Neural progenitor cell (in vitro differentiated cells): ENCODE data around the gene KPNA6. TPM values are rescaled to one million over a fixed set of nuclear protein-coding genes. Genes with fewer than 3 reads are reported as not detected.

ENCODE experiments used
- DNase-seq: peaks from one replicate; pipeline ENCODE4 v3.0.0-alpha.2; 2016; ENCODE audit warnings: low spot score
- H2AFZ ChIP-seq: fragments of 200-600 bp; sonication (generic); replicated peaks from 2 replicates; pipeline ENCODE4 v1.6.1; 2016; ENCODE audit warnings: antibody characterized with exemption
- H3F3A ChIP-seq: fragments of 200-600 bp; sonication (generic); 2 replicates; pipeline ENCODE4 v1.6.1; 2016; ENCODE audit warnings: antibody characterized with exemption, low read depth
- H3K27ac ChIP-seq: fragments of 200-600 bp; sonication (generic); 2 replicates; pipeline ENCODE4 v1.5.1; 2016; ENCODE audit warnings: mild to moderate bottlenecking
- H3K27me3 ChIP-seq: fragments of 200-600 bp; sonication (generic); 2 replicates; pipeline ENCODE4 v1.6.1; 2016; ENCODE audit warnings: mild to moderate bottlenecking, moderate library complexity
- H3K36me3 ChIP-seq: fragments of 200-600 bp; sonication (generic); 2 replicates; pipeline ENCODE4 v1.5.1; 2016
- H3K4me1 ChIP-seq: fragments of 200-600 bp; sonication (generic); 2 replicates; pipeline ENCODE4 v1.6.1; 2016; ENCODE audit warnings: mixed run types
- H3K4me2 ChIP-seq: fragments of 200-600 bp; sonication (generic); 2 replicates; pipeline ENCODE4 v1.6.1; 2016
- H3K4me3 ChIP-seq: fragments of 200-600 bp; sonication (generic); 2 replicates; pipeline ENCODE4 v1.5.1; 2016
- H3K79me2 ChIP-seq: fragments of 200-600 bp; sonication (generic); 2 replicates; pipeline ENCODE4 v1.6.1; 2016; ENCODE audit warnings: low read depth
- H3K9ac ChIP-seq: fragments of 200-600 bp; sonication (generic); 2 replicates; pipeline ENCODE4 v1.6.1; 2016
- H3K9me3 ChIP-seq: fragments of 200-600 bp; sonication (generic); 2 replicates; pipeline ENCODE4 v1.5.1; 2016; ENCODE audit warnings: low read depth
- H4K20me1 ChIP-seq: fragments of 200-600 bp; sonication (generic); 2 replicates; pipeline ENCODE4 v1.6.1; 2016; ENCODE audit warnings: low read depth
- H3K27ac Mint-ChIP-seq: 3 replicates; pipeline ENCODE4 v1.8.0; 2021; ENCODE audit warnings: mixed read lengths
- H3K27me3 Mint-ChIP-seq: 2 replicates; pipeline ENCODE4 v1.8.0; 2022; ENCODE audit warnings: low read depth, mild to moderate bottlenecking, inconsistent platforms, moderate library complexity, mixed read lengths; ENCODE audit not compliant: insufficient read depth
- H3K36me3 Mint-ChIP-seq: 3 replicates; pipeline ENCODE4 v1.8.0; 2021; ENCODE audit warnings: mixed read lengths
- H3K4me1 Mint-ChIP-seq: 3 replicates; pipeline ENCODE4 v1.8.0; 2021; ENCODE audit warnings: mixed read lengths
- H3K4me3 Mint-ChIP-seq: 3 replicates; pipeline ENCODE4 v1.8.0; 2021; ENCODE audit warnings: mild to moderate bottlenecking, moderate library complexity, mixed read lengths
- H3K9me3 Mint-ChIP-seq: 3 replicates; pipeline ENCODE4 v1.8.0; 2020; ENCODE audit warnings: mixed read lengths
- EZH2 ChIP-seq: fragments of 200-600 bp; sonication (generic); IDR thresholded peaks from 2 replicates; pipeline ENCODE4 v1.6.1; 2017; ENCODE audit warnings: antibody characterized with exemption, mild to moderate bottlenecking, moderate library complexity
- EZH2phosphoT487 ChIP-seq: fragments of 200-600 bp; sonication (generic); IDR thresholded peaks from 2 replicates; pipeline ENCODE4 v1.6.1; 2017; ENCODE audit warnings: antibody characterized with exemption
- total RNA-seq: library from RNA; depleted of rRNA; stranded (reverse); fragments of >200 nt; gene quantifications from 2 replicates; pipeline ENCODE4 v1.2.3, GENCODE V29; 2015; ENCODE audit warnings: low replicate concordance
- TF ChIP-seq, protein P1 (sequence below): fragments of 200-600 bp; sonication (generic); IDR thresholded peaks from 2 replicates; pipeline ENCODE4 v1.5.1; 2017; ENCODE audit warnings: antibody characterized with exemption, mild to moderate bottlenecking

The KPNA6 gene
- total RNA-seq, 1 donor from 2014 or later: 69.3 TPM

DNA sequence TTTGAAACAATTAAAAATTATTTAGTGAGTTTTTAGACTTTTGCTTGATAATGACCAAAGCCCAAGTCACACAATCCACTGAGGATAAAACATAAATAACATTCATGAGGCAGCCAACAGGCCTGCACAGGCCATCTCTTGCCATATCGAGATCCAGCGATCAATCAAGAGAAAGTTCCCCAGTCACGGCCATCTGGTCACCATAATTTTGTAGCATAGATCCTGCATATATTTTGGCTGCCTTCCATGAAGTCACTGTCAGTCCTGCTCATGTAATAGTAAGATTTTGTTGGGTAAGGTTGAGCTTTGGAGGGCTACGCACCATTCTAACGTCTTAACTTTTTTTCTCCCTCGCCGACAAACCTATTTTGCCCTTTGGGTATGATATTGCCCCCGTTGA is 17.5 kb downstream of the KPNA6 start:
- Histone ChIP-seq H3K9ac (no peak overlapping the region), H3K79me2 (peaks cover 100% of the 10 kb centered on the region), H3K4me3 (no peak overlapping the region), H3K27me3 (no peaks in the 10 kb centered on the region), H3K36me3 (no peaks in the 10 kb centered on the region), H3K27ac (no peak overlapping the region), H2AFZ (no peak overlapping the region), H3K4me2 (no peak overlapping the region), H3F3A (peaks cover 18% of the 10 kb centered on the region), H3K4me1 (peaks cover 23% of the 10 kb centered on the region), H4K20me1 (peaks cover 38% of the 10 kb centered on the region), H3K9me3 (no peaks in the 10 kb centered on the region)
- Mint-ChIP-seq H3K4me1 (peaks cover 18% of the 10 kb centered on the region), H3K4me3 (no peak overlapping the region), H3K27me3 (no peaks in the 10 kb centered on the region), H3K27ac (no peak overlapping the region), H3K36me3 (peaks cover 4% of the 10 kb centered on the region), H3K9me3 (no peaks in the 10 kb centered on the region)
- no peak for DNase-seq
- no peak for TF ChIP-seq EZH2phosphoT487
- TF ChIP-seq, protein P1, sequence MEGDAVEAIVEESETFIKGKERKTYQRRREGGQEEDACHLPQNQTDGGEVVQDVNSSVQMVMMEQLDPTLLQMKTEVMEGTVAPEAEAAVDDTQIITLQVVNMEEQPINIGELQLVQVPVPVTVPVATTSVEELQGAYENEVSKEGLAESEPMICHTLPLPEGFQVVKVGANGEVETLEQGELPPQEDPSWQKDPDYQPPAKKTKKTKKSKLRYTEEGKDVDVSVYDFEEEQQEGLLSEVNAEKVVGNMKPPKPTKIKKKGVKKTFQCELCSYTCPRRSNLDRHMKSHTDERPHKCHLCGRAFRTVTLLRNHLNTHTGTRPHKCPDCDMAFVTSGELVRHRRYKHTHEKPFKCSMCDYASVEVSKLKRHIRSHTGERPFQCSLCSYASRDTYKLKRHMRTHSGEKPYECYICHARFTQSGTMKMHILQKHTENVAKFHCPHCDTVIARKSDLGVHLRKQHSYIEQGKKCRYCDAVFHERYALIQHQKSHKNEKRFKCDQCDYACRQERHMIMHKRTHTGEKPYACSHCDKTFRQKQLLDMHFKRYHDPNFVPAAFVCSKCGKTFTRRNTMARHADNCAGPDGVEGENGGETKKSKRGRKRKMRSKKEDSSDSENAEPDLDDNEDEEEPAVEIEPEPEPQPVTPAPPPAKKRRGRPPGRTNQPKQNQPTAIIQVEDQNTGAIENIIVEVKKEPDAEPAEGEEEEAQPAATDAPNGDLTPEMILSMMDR: no peak
- TF ChIP-seq EZH2: no peak

DNA sequence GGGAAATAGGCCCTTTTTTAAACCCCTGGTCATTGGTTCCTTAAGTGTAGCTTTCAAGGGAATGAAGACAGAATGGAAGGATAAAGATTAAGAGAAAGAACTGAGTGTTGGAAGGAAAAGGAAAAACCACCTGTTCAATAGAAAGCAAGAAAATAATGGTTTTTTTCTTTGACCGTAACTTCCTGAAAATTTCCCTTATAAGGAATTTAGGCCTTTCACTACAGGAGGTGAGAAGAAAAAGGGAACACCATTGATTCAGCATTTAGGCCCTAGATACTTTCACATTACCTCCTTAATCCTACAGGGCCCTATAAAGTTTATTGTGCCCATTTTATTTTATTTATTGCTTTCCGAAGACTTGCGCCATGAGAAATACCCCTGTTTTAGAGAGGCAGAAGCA is 18.9 kb downstream of the KPNA6 start:
- no peak overlapping the region for H2AFZ ChIP-seq
- no peaks in the 10 kb centered on the region for H3K9me3 ChIP-seq
- peaks cover 100% of the 10 kb centered on the region for H3K79me2 ChIP-seq
- no peaks in the 10 kb centered on the region for H3K27me3 ChIP-seq
- peaks cover 23% of the 10 kb centered on the region for H3K4me1 ChIP-seq
- no peak overlapping the region for H3K9ac ChIP-seq
- no peak overlapping the region for H3K27ac Mint-ChIP-seq
- H3K4me3 Mint-ChIP-seq: no peak overlapping the region
- DNase-seq: no peak
- no peak overlapping the region for H3K4me3 ChIP-seq
- no peaks in the 10 kb centered on the region for H3K36me3 ChIP-seq
- no peaks in the 10 kb centered on the region for H3K9me3 Mint-ChIP-seq
- H3K27ac ChIP-seq: peak overlapping the region; percentile 60
- no peak for TF ChIP-seq EZH2phosphoT487
- no peak for TF ChIP-seq EZH2
- TF ChIP-seq, protein P1: no peak
- peaks cover 18% of the 10 kb centered on the region for H3F3A ChIP-seq
- H4K20me1 ChIP-seq: peaks cover 27% of the 10 kb centered on the region
- peak overlapping the region; percentile 44 for H3K4me2 ChIP-seq
- no peaks in the 10 kb centered on the region for H3K36me3 Mint-ChIP-seq
- no peaks in the 10 kb centered on the region for H3K27me3 Mint-ChIP-seq
- peaks cover 15% of the 10 kb centered on the region for H3K4me1 Mint-ChIP-seq

- H3K79me2 ChIP-seq: peaks cover 100% of the 10 kb centered on the region
- peak overlapping the region; percentile 60 for H3K27ac ChIP-seq
Observed at GRCh38 chr1:32127409-32128198, 19.7 kb downstream of the KPNA6 start.

More at GRCh38 chr1:32127409-32128198, 19.7 kb downstream of the KPNA6 start:
- no peak for DNase-seq
- H3K36me3 ChIP-seq: no peaks in the 10 kb centered on the region
- H3K9ac ChIP-seq: no peak overlapping the region
- H3K4me1 ChIP-seq: peaks cover 23% of the 10 kb centered on the region
- Mint-ChIP-seq H3K27ac (no peak overlapping the region), H3K4me3 (no peak overlapping the region), H3K9me3 (no peaks in the 10 kb centered on the region), H3K36me3 (no peaks in the 10 kb centered on the region), H3K27me3 (no peaks in the 10 kb centered on the region), H3K4me1 (peaks cover 15% of the 10 kb centered on the region)
- peaks cover 18% of the 10 kb centered on the region for H3F3A ChIP-seq
- H3K4me2 ChIP-seq: peak overlapping the region; percentile 44
- no peaks in the 10 kb centered on the region for H3K9me3 ChIP-seq
- H2AFZ ChIP-seq: no peak overlapping the region
- TF ChIP-seq, protein P1: peak; percentile 12
- no peak for TF ChIP-seq EZH2phosphoT487
- no peaks in the 10 kb centered on the region for H3K27me3 ChIP-seq
- no peak overlapping the region for H3K4me3 ChIP-seq
- H4K20me1 ChIP-seq: peaks cover 26% of the 10 kb centered on the region
